Astrocyte of the cerebellum (primary cell): Measurements from ENCODE around the gene UST.
"Not testable (repeated sequence)": the region's sequence is repeated elsewhere in the genome, so short reads cannot be mapped to it uniquely, and the experiment has no call there.

ENCODE experiments used
- DNase-seq: peaks from one replicate; pipeline ENCODE4 v3.0.0-alpha.2; 2011; ENCODE audit warnings: low read depth
- H3K4me3 ChIP-seq: 2 replicates; pipeline ENCODE4 v1.5.1; 2011; ENCODE audit warnings: mild to moderate bottlenecking, low read depth, low read length, moderate library complexity
- in situ Hi-C: cut with HindIII; loops from 2 replicates; pipeline ENCODE4 v1.10.0; 2017; ENCODE audit warnings: low sequenced_read_pairs
- TF ChIP-seq, protein P1 (sequence below): IDR thresholded peaks from 2 replicates; pipeline ENCODE4 v1.5.1; 2012; ENCODE audit warnings: low read length, low read depth, moderate library complexity, mild to moderate bottlenecking; ENCODE audit errors: missing control alignments

The UST gene

DNA sequence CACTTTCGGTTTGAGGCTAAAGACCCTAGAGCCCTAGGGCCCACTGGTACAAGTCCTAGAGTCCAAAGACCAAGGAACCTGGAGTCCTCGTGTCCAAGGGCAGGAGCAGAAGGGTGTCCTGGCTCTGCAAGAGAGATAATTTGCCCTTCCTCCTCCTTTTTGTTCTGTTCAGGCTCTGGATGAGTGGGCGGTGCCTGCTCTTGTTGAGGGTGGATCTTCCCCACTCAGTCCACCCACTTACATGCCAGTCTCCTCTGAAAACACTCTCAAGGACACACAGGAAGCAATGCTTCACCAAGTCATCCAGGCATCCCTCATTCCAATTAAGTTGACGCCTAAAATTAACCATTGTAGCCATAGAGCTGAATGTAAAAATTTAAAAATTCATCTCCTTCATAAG is 102.1 kb downstream of the UST start:
- DNase-seq, result no peak
- H3K4me3 ChIP-seq, result no peak overlapping the region
- in situ Hi-C loops, result no loop called here
- TF ChIP-seq, protein P1, sequence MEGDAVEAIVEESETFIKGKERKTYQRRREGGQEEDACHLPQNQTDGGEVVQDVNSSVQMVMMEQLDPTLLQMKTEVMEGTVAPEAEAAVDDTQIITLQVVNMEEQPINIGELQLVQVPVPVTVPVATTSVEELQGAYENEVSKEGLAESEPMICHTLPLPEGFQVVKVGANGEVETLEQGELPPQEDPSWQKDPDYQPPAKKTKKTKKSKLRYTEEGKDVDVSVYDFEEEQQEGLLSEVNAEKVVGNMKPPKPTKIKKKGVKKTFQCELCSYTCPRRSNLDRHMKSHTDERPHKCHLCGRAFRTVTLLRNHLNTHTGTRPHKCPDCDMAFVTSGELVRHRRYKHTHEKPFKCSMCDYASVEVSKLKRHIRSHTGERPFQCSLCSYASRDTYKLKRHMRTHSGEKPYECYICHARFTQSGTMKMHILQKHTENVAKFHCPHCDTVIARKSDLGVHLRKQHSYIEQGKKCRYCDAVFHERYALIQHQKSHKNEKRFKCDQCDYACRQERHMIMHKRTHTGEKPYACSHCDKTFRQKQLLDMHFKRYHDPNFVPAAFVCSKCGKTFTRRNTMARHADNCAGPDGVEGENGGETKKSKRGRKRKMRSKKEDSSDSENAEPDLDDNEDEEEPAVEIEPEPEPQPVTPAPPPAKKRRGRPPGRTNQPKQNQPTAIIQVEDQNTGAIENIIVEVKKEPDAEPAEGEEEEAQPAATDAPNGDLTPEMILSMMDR, result no peak

DNA sequence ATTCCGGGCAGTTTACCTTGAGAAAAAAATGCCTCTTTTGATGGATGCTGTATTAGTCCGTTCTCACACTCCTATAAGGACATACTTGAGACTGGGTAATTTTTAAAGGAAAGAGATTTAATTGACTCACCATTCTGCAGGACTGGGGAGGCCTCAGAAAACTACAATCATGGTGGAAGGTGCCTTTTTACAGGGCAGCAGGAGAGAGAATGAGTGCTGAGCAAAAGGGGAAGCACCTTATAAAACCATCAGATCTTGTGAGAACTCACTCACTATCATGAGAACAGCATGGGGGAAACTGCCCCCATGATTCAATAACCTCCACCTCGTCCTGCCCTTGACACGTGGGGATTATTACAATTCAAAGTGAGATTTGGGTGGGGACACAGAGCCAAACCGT is 102.6 kb downstream of the UST start:
- DNase-seq, in situ Hi-C loops, H3K4me3 ChIP-seq: not testable (repeated sequence)

DNA sequence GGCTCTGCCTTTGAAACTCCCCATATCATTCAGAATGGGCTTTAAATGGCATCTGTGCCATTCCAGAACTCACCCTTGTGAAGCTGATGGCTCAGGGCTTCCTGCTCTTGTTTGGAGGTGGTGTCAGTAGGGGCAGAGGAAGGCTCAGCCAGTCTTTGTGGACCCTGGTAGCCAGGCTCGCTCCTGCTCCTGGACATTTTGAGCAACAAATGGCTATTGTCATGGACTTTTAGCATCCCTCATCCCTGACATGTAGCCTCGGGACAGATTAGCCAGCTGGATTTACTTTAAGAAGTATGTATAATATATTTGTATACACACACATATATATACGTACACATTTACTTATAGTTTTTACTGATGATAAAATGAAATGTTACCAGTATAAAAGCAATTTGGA is 104.1 kb downstream of the UST start:
- TF ChIP-seq, protein P1, result no peak
- in situ Hi-C loops, result no loop called here

DNA sequence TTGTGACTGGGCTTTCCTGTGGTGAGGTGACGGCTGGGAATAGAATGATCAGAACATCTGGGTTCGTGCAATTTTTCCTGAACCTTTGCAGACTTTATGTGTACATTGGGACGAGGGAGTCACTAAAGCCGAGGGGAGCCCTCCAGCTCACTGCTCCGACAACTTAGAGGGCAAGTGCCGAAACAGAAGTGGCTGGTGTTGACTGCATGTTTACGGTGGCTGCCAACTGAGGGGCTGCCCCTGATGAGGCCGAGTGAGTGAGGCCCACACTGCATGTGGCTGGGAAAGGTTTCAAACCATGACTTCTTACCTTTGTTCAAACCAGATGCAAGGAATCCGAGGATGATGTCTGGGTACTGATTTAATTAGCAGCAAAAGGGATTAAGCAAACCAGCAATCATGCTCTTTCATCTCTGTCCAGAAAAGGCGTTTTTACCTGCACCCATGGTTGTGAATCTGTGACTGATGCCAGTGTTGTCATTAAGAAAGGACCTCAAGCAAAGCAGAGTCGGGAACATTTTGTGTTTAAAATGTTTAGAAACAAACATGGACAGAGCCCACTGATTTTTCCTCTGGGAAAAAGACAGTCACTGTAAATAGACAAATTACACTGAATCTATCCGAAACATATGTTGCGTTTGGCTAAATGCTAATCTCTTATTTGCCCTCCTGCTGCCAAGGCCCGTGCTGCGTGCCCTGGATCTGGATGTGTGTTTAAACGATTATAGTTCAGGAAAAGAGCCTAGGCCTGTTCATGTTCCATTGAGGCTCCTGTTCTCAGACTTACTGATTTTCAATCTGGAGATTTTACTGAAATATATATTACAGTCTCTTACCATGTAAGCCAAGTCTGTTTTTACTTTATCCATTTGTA is 105.1 kb downstream of the UST start:
- TF ChIP-seq, protein P1, result no peak
- DNase-seq, result no peak
- in situ Hi-C loops, result no loop called here
- no peak overlapping the region for H3K4me3 ChIP-seq

More for the DNA sequence above, 104.1 kb downstream of the UST start:
- no peak for DNase-seq
- no peak overlapping the region for H3K4me3 ChIP-seq

DNA sequence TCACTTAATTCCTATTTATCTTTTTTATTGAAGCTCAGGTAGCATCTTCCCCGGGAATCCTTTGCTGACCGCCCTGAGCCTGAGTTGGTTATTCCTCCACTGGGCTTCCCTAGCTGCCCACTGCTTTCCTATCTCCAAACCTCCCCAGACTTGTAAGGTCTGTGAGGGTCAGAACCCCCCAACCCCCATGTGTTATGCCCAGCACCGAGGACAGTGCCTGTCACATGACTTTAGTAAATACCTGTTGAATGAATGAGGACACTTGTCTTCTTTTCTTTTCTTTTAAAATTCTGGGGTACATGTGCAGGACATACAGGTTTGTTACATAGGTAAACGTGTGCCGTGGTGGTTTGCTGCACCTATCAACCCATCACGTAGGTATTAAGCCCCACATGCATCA is 105.9 kb downstream of the UST start:
- no peak for DNase-seq
- H3K4me3 ChIP-seq, result no peak overlapping the region
- in situ Hi-C loops, result no loop called here
- TF ChIP-seq, protein P1, result no peak

DNA sequence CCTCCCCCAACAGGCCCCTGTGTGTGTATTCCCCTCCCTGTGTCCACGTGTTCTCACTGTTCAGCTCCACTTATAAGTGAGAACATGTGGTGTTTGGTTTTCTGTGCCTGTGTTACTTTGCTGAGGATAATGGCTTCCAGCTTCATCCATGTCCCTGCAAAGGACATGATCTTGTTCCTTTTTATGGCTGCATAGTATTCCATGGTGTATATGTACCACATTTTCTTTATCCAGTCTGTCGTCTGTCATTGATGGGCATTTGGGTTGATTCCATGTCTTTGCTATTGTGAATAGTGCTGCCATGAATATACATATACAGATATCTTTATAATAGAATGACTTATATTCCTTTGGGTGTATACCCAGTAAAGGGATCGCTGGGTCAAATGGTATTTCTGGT is 106.3 kb downstream of the UST start:
- DNase-seq, H3K4me3 ChIP-seq, in situ Hi-C loops: not testable (repeated sequence)

DNA sequence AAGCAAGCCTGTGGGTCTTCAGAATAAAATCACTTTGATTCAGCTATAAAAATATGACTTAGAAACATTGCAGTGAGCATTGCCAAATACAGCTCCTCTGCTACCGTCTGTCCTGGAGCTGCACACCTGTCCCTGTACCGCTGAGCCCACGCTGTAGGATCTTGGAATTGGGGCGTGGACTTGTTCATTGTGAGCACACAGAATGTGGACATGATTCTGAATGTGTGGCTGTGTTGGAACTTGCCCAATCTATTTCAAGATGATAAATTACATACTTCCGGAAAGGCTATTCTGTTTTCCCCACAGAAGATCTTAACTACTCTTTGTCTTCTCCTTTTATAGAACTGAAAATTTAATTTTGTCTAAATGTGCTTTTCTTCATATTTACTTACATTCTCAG is 107.3 kb downstream of the UST start:
- DNase-seq, result no peak
- TF ChIP-seq, protein P1, result no peak
- H3K4me3 ChIP-seq, result no peak overlapping the region
- in situ Hi-C loops, result no loop called here
